ENCODE measurements around the gene REG4. TPM values are rescaled to one million over a fixed set of nuclear protein-coding genes. Genes with fewer than 3 reads are reported as not detected.

Gene REG4
- polyA plus RNA-seq, 1 donor, result 0.52 TPM

Other genes starting within 250 kb of the REG4 start
- 21.9 TPM for gene ZNF697, start 163.2 kb downstream of the REG4 start, polyA plus RNA-seq (ENCODE audit: insufficient read length)
- gene PHGDH, start 99.5 kb downstream of the REG4 start, polyA plus RNA-seq (ENCODE audit: insufficient read length), result 263 TPM
- gene HMGCS2, start 42.6 kb downstream of the REG4 start, polyA plus RNA-seq (ENCODE audit: insufficient read length), result 79.7 TPM
- not detected for gene ADAM30, start 85.1 kb upstream of the REG4 start, polyA plus RNA-seq (ENCODE audit: insufficient read length)